Measurements from ENCODE around the gene AMBRA1. TPM values are rescaled to one million over a fixed set of nuclear protein-coding genes. Genes with fewer than 3 reads are reported as not detected.

AMBRA1 gene
- polyA plus RNA-seq, 1 donor from 2014 or later = 34.5 TPM

GRCh38 chr11:46388619-46389449 is 205.0 kb downstream of the AMBRA1 start:
- H3K27ac ChIP-seq (ENCODE audit: low read length) = no peak overlapping the region
- H3K79me2 ChIP-seq (replicated peaks; ENCODE audit: insufficient read depth, low read length) = no peaks in the 10 kb centered on the region
- peaks cover 48% of the 10 kb centered on the region for H3K27me3 ChIP-seq (ENCODE audit: insufficient read depth, low read depth, low read length)
- H3K9ac ChIP-seq (ENCODE audit: low read length) = peak overlapping the region; percentile 42
- TF ChIP-seq REST (IDR thresholded peaks at IDR 0.05; ENCODE audit: borderline replicate concordance) (no peak), CTCF (IDR thresholded peaks at IDR 0.05; ENCODE audit: poor library complexity, severe bottlenecking) (no peak), POLR2AphosphoS5 (IDR thresholded peaks at IDR 0.05) (no peak), SMC3 (conservative IDR thresholded peaks at IDR 0.05; ENCODE audit: poor library complexity) (no peak), EP300 (conservative IDR thresholded peaks at IDR 0.05; ENCODE audit: poor library complexity, severe bottlenecking) (no peak), RAD21 (conservative IDR thresholded peaks at IDR 0.05) (no peak), TAF1 (IDR thresholded peaks at IDR 0.05; ENCODE audit: low read depth) (no peak), MXI1 (conservative IDR thresholded peaks at IDR 0.05; ENCODE audit: poor library complexity, severe bottlenecking) (no peak), EZH2 (IDR thresholded peaks at IDR 0.05; ENCODE audit: borderline replicate concordance, insufficient read depth, low read length, poor library complexity, severe bottlenecking) (no peak)
- no peaks in the 10 kb centered on the region for H3K36me3 ChIP-seq (ENCODE audit: insufficient read depth, low read length)
- H3F3A ChIP-seq (ENCODE audit: insufficient read depth, low read length, poor library complexity, severe bottlenecking) = no peaks in the 10 kb centered on the region
- H3K4me2 ChIP-seq (ENCODE audit: low read length) = no peak overlapping the region
- no peak overlapping the region for H2AFZ ChIP-seq (ENCODE audit: low read depth, low read length)
- peak overlapping the region; percentile 71 for H3K4me3 ChIP-seq (ENCODE audit: low read length)
- H3K9me3 ChIP-seq (ENCODE audit: low read length) = no peaks in the 10 kb centered on the region
- H4K20me1 ChIP-seq (ENCODE audit: insufficient read depth) = no peaks in the 10 kb centered on the region
- H3K9me2 ChIP-seq (ENCODE audit: insufficient read depth, low read length) = no peaks in the 10 kb centered on the region

GRCh38 chr11:46387919-46388618 is 205.8 kb downstream of the AMBRA1 start:
- TF ChIP-seq RAD21 (conservative IDR thresholded peaks at IDR 0.05) (no peak), CTCF (IDR thresholded peaks at IDR 0.05; ENCODE audit: poor library complexity, severe bottlenecking) (no peak), TAF1 (IDR thresholded peaks at IDR 0.05; ENCODE audit: low read depth) (no peak), REST (IDR thresholded peaks at IDR 0.05; ENCODE audit: borderline replicate concordance) (no peak), MXI1 (conservative IDR thresholded peaks at IDR 0.05; ENCODE audit: poor library complexity, severe bottlenecking) (no peak), SMC3 (conservative IDR thresholded peaks at IDR 0.05; ENCODE audit: poor library complexity) (no peak), POLR2AphosphoS5 (IDR thresholded peaks at IDR 0.05) (no peak), EZH2 (IDR thresholded peaks at IDR 0.05; ENCODE audit: borderline replicate concordance, insufficient read depth, low read length, poor library complexity, severe bottlenecking) (no peak), EP300 (conservative IDR thresholded peaks at IDR 0.05; ENCODE audit: poor library complexity, severe bottlenecking) (no peak)
- Histone ChIP-seq H3K9ac (ENCODE audit: low read length) (no peak overlapping the region), H3K4me3 (ENCODE audit: low read length) (peak overlapping the region; percentile 71), H3K27me3 (ENCODE audit: insufficient read depth, low read depth, low read length) (peaks cover 41% of the 10 kb centered on the region), H3K79me2 (replicated peaks; ENCODE audit: insufficient read depth, low read length) (peaks cover 6% of the 10 kb centered on the region), H3K9me3 (ENCODE audit: low read length) (no peaks in the 10 kb centered on the region), H3K27ac (ENCODE audit: low read length) (no peak overlapping the region), H4K20me1 (ENCODE audit: insufficient read depth) (no peaks in the 10 kb centered on the region), H2AFZ (ENCODE audit: low read depth, low read length) (no peak overlapping the region), H3F3A (ENCODE audit: insufficient read depth, low read length, poor library complexity, severe bottlenecking) (no peaks in the 10 kb centered on the region), H3K9me2 (ENCODE audit: insufficient read depth, low read length) (no peaks in the 10 kb centered on the region), H3K36me3 (ENCODE audit: insufficient read depth, low read length) (no peaks in the 10 kb centered on the region), H3K4me2 (ENCODE audit: low read length) (no peak overlapping the region)

Data from neural cell (in vitro differentiated cells).